Muscle layer of colon (tissue), 2 donors: ENCODE results near the gene LCN2.

ENCODE experiments used
- H3K27ac ChIP-seq: one replicate; pipeline ENCODE4 v1.7.0; 2013; ENCODE audit warnings: low read depth, mild to moderate bottlenecking, low read length, moderate library complexity
- H3K27me3 ChIP-seq, 2 donors: one replicate each; pipeline ENCODE4 v1.7.0; 2013; ENCODE audit warnings: low read length in 2 of 2, mild to moderate bottlenecking in 2 of 2; ENCODE audit not compliant: insufficient read depth in 2 of 2, control insufficient read depth in 1 of 2
- H3K36me3 ChIP-seq: one replicate; pipeline ENCODE4 v1.7.0; 2013; ENCODE audit warnings: mild to moderate bottlenecking, low read length; ENCODE audit not compliant: insufficient read depth
- H3K4me1 ChIP-seq: one replicate; pipeline ENCODE4 v1.7.0; 2013; ENCODE audit warnings: mild to moderate bottlenecking, low read length; ENCODE audit not compliant: insufficient read depth
- H3K4me3 ChIP-seq, 2 donors: one replicate each; pipeline ENCODE4 v1.7.0; 2013; ENCODE audit warnings: low read length in 2 of 2, low read depth in 1 of 2, mild to moderate bottlenecking in 1 of 2, moderate library complexity in 1 of 2
- H3K9ac ChIP-seq: one replicate; pipeline ENCODE4 v1.7.0; 2013; ENCODE audit warnings: low read length
- H3K9me3 ChIP-seq: one replicate; pipeline ENCODE4 v1.7.0; 2013; ENCODE audit warnings: mild to moderate bottlenecking, low read length
- donor health status: abdominal sarcoma.
- donor health status: Adenocarcinoma of cecum.

LCN2 gene

GRCh38 chr9:128187361-128187760 is 38.1 kb downstream of the LCN2 start:
- H3K4me1 ChIP-seq: peaks cover 19% of the 10 kb centered on the region
- no peak overlapping the region for H3K4me3 ChIP-seq
- H3K9me3 ChIP-seq: no peaks in the 10 kb centered on the region
- H3K36me3 ChIP-seq: peaks cover 51% of the 10 kb centered on the region
- no peak overlapping the region for H3K9ac ChIP-seq
- no peaks in the 10 kb centered on the region for H3K27me3 ChIP-seq
- H3K27ac ChIP-seq: no peak overlapping the region

GRCh38 chr9:128188209-128188608 is 39.0 kb downstream of the LCN2 start:
- Histone ChIP-seq H3K4me1 (peaks cover 19% of the 10 kb centered on the region), H3K36me3 (peaks cover 42% of the 10 kb centered on the region), H3K9ac (no peak overlapping the region), H3K9me3 (no peaks in the 10 kb centered on the region), H3K27me3 (no peaks in the 10 kb centered on the region), H3K4me3 (no peak overlapping the region), H3K27ac (no peak overlapping the region)

- peak overlapping the region in 1 of 2 donors; percentile 88 for H3K4me3 ChIP-seq
- H3K9ac ChIP-seq: no peak overlapping the region
- no peak overlapping the region for H3K27ac ChIP-seq
- H3K9me3 ChIP-seq: no peaks in the 10 kb centered on the region
- H3K36me3 ChIP-seq: peaks cover 32% of the 10 kb centered on the region
- H3K4me1 ChIP-seq: peaks cover 19% of the 10 kb centered on the region
- no peaks in the 10 kb centered on the region for H3K27me3 ChIP-seq
Measured at GRCh38 chr9:128190013-128190412, 40.8 kb downstream of the LCN2 start.

GRCh38 chr9:128190516-128191405 is 41.5 kb downstream of the LCN2 start:
- H3K9me3 ChIP-seq: no peaks in the 10 kb centered on the region
- peaks cover 24% of the 10 kb centered on the region for H3K36me3 ChIP-seq
- peak overlapping the region; percentile 89 for H3K27ac ChIP-seq
- peak overlapping the region; percentile 97 for H3K9ac ChIP-seq
- H3K27me3 ChIP-seq: no peaks in the 10 kb centered on the region
- H3K4me3 ChIP-seq: peak overlapping the region; percentile 66 to 88
- peaks cover 19% of the 10 kb centered on the region for H3K4me1 ChIP-seq

GRCh38 chr9:128191406-128192046 is 42.3 kb downstream of the LCN2 start, which contains the start of gene CIZ1:
Gene CIZ1 (minus strand): TSS chr9:128191572. CDS start chr9:128190857, 715 bp downstream.
- Histone ChIP-seq H3K36me3 (peaks cover 21% of the 10 kb centered on the region), H3K4me3 (peak within 1 kb of the TSS; percentile 66 to 88), H3K9ac (peak within 1 kb of the TSS; percentile 97), H3K9me3 (no peaks in the 10 kb centered on the region), H3K27ac (peak within 1 kb of the TSS; percentile 89), H3K4me1 (peaks cover 19% of the 10 kb centered on the region), H3K27me3 (no peaks in the 10 kb centered on the region)

GRCh38 chr9:128192601-128193371 is 43.5 kb downstream of the LCN2 start:
- Histone ChIP-seq H3K27ac (peak overlapping the region; percentile 54), H3K27me3 (no peaks in the 10 kb centered on the region)

GRCh38 chr9:128193469-128194096 is 44.3 kb downstream of the LCN2 start:
- Histone ChIP-seq H3K9me3 (no peaks in the 10 kb centered on the region), H3K27ac (peak overlapping the region; percentile 54), H3K4me3 (peak overlapping the region in 1 of 2 donors; percentile 23), H3K9ac (no peak overlapping the region), H3K4me1 (peaks cover 13% of the 10 kb centered on the region), H3K27me3 (no peaks in the 10 kb centered on the region), H3K36me3 (peaks cover 13% of the 10 kb centered on the region)

More at GRCh38 chr9:128192601-128193371, 43.5 kb downstream of the LCN2 start:
- H3K4me3 ChIP-seq: peak overlapping the region in 1 of 2 donors; percentile 23
- H3K36me3 ChIP-seq: peaks cover 13% of the 10 kb centered on the region
- H3K4me1 ChIP-seq: peaks cover 19% of the 10 kb centered on the region
- no peaks in the 10 kb centered on the region for H3K9me3 ChIP-seq
- no peak overlapping the region for H3K9ac ChIP-seq

GRCh38 chr9:128201441-128202369 is 52.5 kb downstream of the LCN2 start:
- Histone ChIP-seq H3K9me3 (no peaks in the 10 kb centered on the region), H3K36me3 (no peaks in the 10 kb centered on the region), H3K27me3 (peaks cover 8 to 9% of the 10 kb centered on the region in 2 donors), H3K4me3 (no peak overlapping the region), H3K9ac (no peak overlapping the region), H3K4me1 (peaks cover 14% of the 10 kb centered on the region), H3K27ac (no peak overlapping the region)

GRCh38 chr9:128202648-128203023 is 53.4 kb downstream of the LCN2 start:
- peaks cover 14% of the 10 kb centered on the region for H3K4me1 ChIP-seq
- H3K9ac ChIP-seq: no peak overlapping the region
- H3K4me3 ChIP-seq: peak overlapping the region in 1 of 2 donors; percentile 45
- H3K27ac ChIP-seq: no peak overlapping the region
- H3K27me3 ChIP-seq: peaks cover 8 to 9% of the 10 kb centered on the region in 2 donors
- no peaks in the 10 kb centered on the region for H3K9me3 ChIP-seq
- H3K36me3 ChIP-seq: no peaks in the 10 kb centered on the region
